Spleen (tissue), 11 donors: ENCODE results near the gene ZMYND8. TPM values are rescaled to one million over a fixed set of nuclear protein-coding genes. Genes with fewer than 3 reads are reported as not detected.

Source experiments
- DNase-seq: peaks from one replicate; pipeline ENCODE4 v3.0.0-alpha.2; 2020
- H3K27ac ChIP-seq, 8 donors: fragments of 200-600 bp; sonication (generic) in 7 of 8; 1 replicate in 4 of 8; 2 replicates in 4 of 8; pipeline versions ENCODE4 v1.5.0 to v1.8.0; 2016 to 2021; ENCODE audit warnings: inconsistent platforms in 4 of 8, mild to moderate bottlenecking in 4 of 8, moderate library complexity in 1 of 8
- H3K27me3 ChIP-seq, 7 donors: fragments of 200-600 bp; sonication (generic) in 6 of 7; replicated peaks in 1 of 7; 1 replicate in 4 of 7; 2 replicates in 3 of 7; pipeline versions ENCODE4 v1.5.0 to v1.8.0; 2016 to 2021; ENCODE audit warnings: inconsistent platforms in 3 of 7, mild to moderate bottlenecking in 1 of 7
- H3K36me3 ChIP-seq, 6 donors: fragments of 200-600 bp; sonication (generic) in 5 of 6; 1 replicate in 4 of 6; 2 replicates in 2 of 6; pipeline versions ENCODE4 v1.5.0 to v1.8.0; 2016 to 2021; ENCODE audit warnings: inconsistent platforms in 2 of 6
- H3K4me1 ChIP-seq, 6 donors: fragments of 200-600 bp; sonication (generic) in 5 of 6; 1 replicate in 3 of 6; 2 replicates in 3 of 6; pipeline versions ENCODE4 v1.5.0 to v1.8.0; 2016 to 2021; ENCODE audit warnings: inconsistent platforms in 3 of 6
- H3K4me3 ChIP-seq, 8 donors: fragments of 200-600 bp; sonication (generic) in 7 of 8; 1 replicate in 4 of 8; 2 replicates in 4 of 8; pipeline versions ENCODE4 v1.5.0 to v1.8.0; 2016 to 2021; ENCODE audit warnings: inconsistent platforms in 4 of 8, mild to moderate bottlenecking in 4 of 8, moderate library complexity in 2 of 8
- H3K9me3 ChIP-seq, 8 donors: fragments of 200-600 bp; sonication (generic) in 7 of 8; 1 replicate in 4 of 8; 2 replicates in 4 of 8; pipeline versions ENCODE4 v1.5.0 to v1.8.0; 2016 to 2021; ENCODE audit warnings: inconsistent platforms in 4 of 8
- CTCF ChIP-seq, 11 experiments: fragments of 200-600 bp in 7 of 11; fragments of 450-650 bp in 4 of 11; sonication (generic) in 4 of 11; IDR thresholded peaks in 8 of 11; conservative IDR thresholded peaks in 3 of 11; 1 replicate in 7 of 11; 2 replicates in 4 of 11; pipeline versions ENCODE4 v1.4.0 to v1.8.0; 2016 to 2021; ENCODE audit warnings: antibody characterized with exemption in 11 of 11, inconsistent platforms in 4 of 11, mild to moderate bottlenecking in 1 of 11
- POLR2A ChIP-seq, 3 donors: fragments of 450-650 bp; IDR thresholded peaks; one replicate each; pipeline ENCODE4 v1.5.1; 2017; ENCODE audit warnings: antibody characterized with exemption in 3 of 3, mild to moderate bottlenecking in 1 of 3
- POLR2AphosphoS5 ChIP-seq, 3 donors: sonication (generic); formaldehyde crosslinking; IDR thresholded peaks; one replicate each; pipeline ENCODE4 v1.5.1; 2017; ENCODE audit warnings: antibody characterized with exemption in 3 of 3
- WGBS, 5 donors: extraction: QIAGEN DNeasy Blood & Tissue Kit in 3 of 5; methylation state at CpG; one replicate each; pipeline versions ENCODE4 v1.1.5 to v1.1.7; 2013 to 2018; 5-methylcytosine and 5-hydroxymethylcytosine counted together
- intact Hi-C: fragments of 100-400 bp; cut with DNase I; formaldehyde crosslinking; loops from one replicate; pipeline ENCODE4 v1.15.0; 2023; ENCODE audit warnings: low total_unique reads
- polyA plus RNA-seq, 3 donors: library from polyadenylated mRNA; stranded (reverse); fragments of 200-250 nt; gene quantifications; one replicate each; pipeline ENCODE4 v1.2.1, GENCODE V29; 2013
- total RNA-seq, 7 donors: library from RNA; depleted of rRNA in 3 of 7; stranded (reverse); fragments of >200 nt in 3 of 7; fragmentation: NEBNext Ultra II Directional in 4 of 7; extraction: Animal tissue kit (Norgen Biotek cat#: 25700) in 4 of 7; gene quantifications; one replicate each; pipeline versions ENCODE4 v1.1.0 to v1.2.1, GENCODE V29; 2016 to 2021
- donor health status: healthy with polysubstance abuse.
- donor health status: DM: no; HTN: no; CAD: no; lungs with moderate emphysema.
- donor health status: DM: no; HTN: no; CAD: no.
- donor health status: Bipolar disorder and iron deficiency.
- donor health status: healthy.
- donor health status: DM: no; HTN: no; CAD: no.
- donor health status: DM: yes; HTN: yes; CAD: no.

Gene ZMYND8
- total and polyA plus RNA-seq, 10 donors, result 12.5 to 64.0 (median 46.8) TPM

- H3K27ac ChIP-seq, result no peak overlapping the region
- intact Hi-C loops, result no loop called here
- H3K4me1 ChIP-seq, result no peaks in the 10 kb centered on the region
- H3K36me3 ChIP-seq, result no peaks in the 10 kb centered on the region
- WGBS, 5 donors, result 82 to 92% (median 86%) methylated on average over 5 to 6 of the region's 6 CpGs
- H3K9me3 ChIP-seq, result no peaks in the 10 kb centered on the region
- H3K4me3 ChIP-seq, result no peak overlapping the region
- H3K27me3 ChIP-seq, result peaks cover 0 to 64% (median 0%) of the 10 kb centered on the region in 7 donors
- DNase-seq, result peak; percentile 52
- no peak for TF ChIP-seq POLR2A (IDR thresholded peaks at IDR 0.05)
Observed at GRCh38 chr20:47173596-47174216, 182.8 kb downstream of the ZMYND8 start.

- Histone ChIP-seq H3K4me3 (no peak overlapping the region), H3K36me3 (no peaks in the 10 kb centered on the region), H3K27ac (no peak overlapping the region), H3K9me3 (no peaks in the 10 kb centered on the region), H3K4me1 (no peaks in the 10 kb centered on the region), H3K27me3 (peaks cover 0 to 74% (median 0%) of the 10 kb centered on the region in 7 donors)
- DNase-seq, result peak; percentile 60
- TF ChIP-seq POLR2AphosphoS5 (IDR thresholded peaks at IDR 0.05), result no peak
- no peak for TF ChIP-seq CTCF (IDR thresholded peaks at IDR 0.05 in 8 of 11, conservative IDR thresholded peaks at IDR 0.05 in 3 of 11)
- TF ChIP-seq POLR2A (IDR thresholded peaks at IDR 0.05), result no peak
- WGBS, 5 donors, result 83 to 90% (median 85%) methylated on average over 15 to 16 of the region's 16 CpGs
- intact Hi-C loops, result no loop called here
Observed at GRCh38 chr20:47172579-47172978, 183.9 kb downstream of the ZMYND8 start.

GRCh38 chr20:47167846-47168245 lies 188.7 kb downstream of the ZMYND8 start:
- TF ChIP-seq POLR2AphosphoS5 (IDR thresholded peaks at IDR 0.05) (no peak), POLR2A (IDR thresholded peaks at IDR 0.05) (no peak), CTCF (IDR thresholded peaks at IDR 0.05 in 8 of 11, conservative IDR thresholded peaks at IDR 0.05 in 3 of 11) (no peak)
- H3K9me3 ChIP-seq, result no peaks in the 10 kb centered on the region
- H3K27me3 ChIP-seq, result peaks cover 0 to 56% (median 0%) of the 10 kb centered on the region in 7 donors
- H3K27ac ChIP-seq, result no peak overlapping the region
- H3K36me3 ChIP-seq, result no peaks in the 10 kb centered on the region
- intact Hi-C loops, result no loop called here
- no peaks in the 10 kb centered on the region for H3K4me1 ChIP-seq
- WGBS, 5 donors, result 80 to 91% (median 86%) methylated on average over 9 of the region's 9 CpGs
- no peak for DNase-seq
- H3K4me3 ChIP-seq, result no peak overlapping the region

GRCh38 chr20:47165376-47165865 lies 191.1 kb downstream of the ZMYND8 start:
- Histone ChIP-seq H3K4me1 (no peaks in the 10 kb centered on the region), H3K27ac (no peak overlapping the region), H3K36me3 (no peaks in the 10 kb centered on the region), H3K4me3 (no peak overlapping the region), H3K9me3 (no peaks in the 10 kb centered on the region), H3K27me3 (peaks cover 0 to 37% (median 0%) of the 10 kb centered on the region in 7 donors)
- 74 to 82% (median 80%) methylated on average over 4 of the region's 4 CpGs for WGBS, 5 donors
- intact Hi-C loops, result no loop called here
- no peak for DNase-seq
- TF ChIP-seq CTCF (IDR thresholded peaks at IDR 0.05 in 8 of 11, conservative IDR thresholded peaks at IDR 0.05 in 3 of 11), result no peak
- no peak for TF ChIP-seq POLR2AphosphoS5 (IDR thresholded peaks at IDR 0.05)
- no peak for TF ChIP-seq POLR2A (IDR thresholded peaks at IDR 0.05)
